Right atrium auricular region (tissue), 2 donors: ENCODE data around the gene ALOX12B. TPM values are rescaled to one million over a fixed set of nuclear protein-coding genes. Genes with fewer than 3 reads are reported as not detected.
"Not testable (repeated sequence)": the region's sequence is repeated elsewhere in the genome, so short reads cannot be mapped to it uniquely, and the experiment has no call there.

ENCODE experiments used
- DNase-seq: peaks from one replicate; pipeline ENCODE4 v3.0.0-alpha.2; 2019; ENCODE audit warnings: low spot score
- H3K27ac ChIP-seq, 2 donors: fragments of 200-600 bp; sonication (generic); 1 replicate in 1 of 2; 2 replicates in 1 of 2; pipeline ENCODE4 v1.5.1; 2016 to 2019
- H3K27me3 ChIP-seq, 2 donors: fragments of 200-600 bp; sonication (generic); one replicate each; pipeline versions ENCODE4 v1.5.1 to v1.6.0; 2017 to 2019
- H3K36me3 ChIP-seq: fragments of 200-600 bp; sonication (generic); one replicate; pipeline ENCODE4 v1.5.1; 2016
- H3K4me1 ChIP-seq, 2 donors: fragments of 200-600 bp; sonication (generic); one replicate each; pipeline versions ENCODE4 v1.5.1 to v1.6.0; 2017 to 2019
- H3K4me3 ChIP-seq, 2 donors: fragments of 200-600 bp; sonication (generic); 1 replicate in 1 of 2; 2 replicates in 1 of 2; pipeline ENCODE4 v1.5.1; 2017 to 2019; ENCODE audit warnings: mild to moderate bottlenecking in 1 of 2, moderate library complexity in 1 of 2
- H3K9me3 ChIP-seq, 2 donors: fragments of 200-600 bp; sonication (generic); one replicate each; pipeline ENCODE4 v1.5.1; 2019
- CTCF ChIP-seq, 2 donors: fragments of 200-600 bp; sonication (generic); IDR thresholded peaks; one replicate each; pipeline ENCODE4 v1.5.1; 2019; ENCODE audit warnings: antibody characterized with exemption in 2 of 2
- microRNA-seq, 2 donors: library from miRNA; unstranded; fragments of <30 nt; microRNA quantifications; one replicate each; pipeline ENCODE4, GENCODE V29; 2016 to 2017; ENCODE audit warnings: borderline number of aligned reads in 2 of 2, borderline replicate concordance in 1 of 2
- total RNA-seq, 2 donors: library from RNA; depleted of rRNA; stranded (reverse); fragments of >200 nt; gene quantifications; one replicate each; pipeline ENCODE4 v1.1.0, GENCODE V29; 2016

Gene ALOX12B
- total RNA-seq, 2 donors from 2014 or later, result 0.43 TPM; not detected in 1

- no peak for DNase-seq
- TF ChIP-seq CTCF (IDR thresholded peaks at IDR 0.05), result no peak
- H3K36me3 ChIP-seq, result no peaks in the 10 kb centered on the region
- no peak overlapping the region for H3K27ac ChIP-seq
- no peak overlapping the region for H3K4me3 ChIP-seq
- H3K4me1 ChIP-seq, result no peaks in the 10 kb centered on the region
- H3K9me3 ChIP-seq, result no peaks in the 10 kb centered on the region
- H3K27me3 ChIP-seq, result no peaks in the 10 kb centered on the region
These were observed 55.1 kb downstream of the ALOX12B start for GRCh38 chr17:8032442-8032841.

- H3K9me3 ChIP-seq, result no peaks in the 10 kb centered on the region
- no peak for DNase-seq
- no peaks in the 10 kb centered on the region for H3K36me3 ChIP-seq
- H3K4me1 ChIP-seq, result no peaks in the 10 kb centered on the region
- no peak for TF ChIP-seq CTCF (IDR thresholded peaks at IDR 0.05)
- H3K27ac ChIP-seq, result no peak overlapping the region
- no peak overlapping the region for H3K4me3 ChIP-seq
- H3K27me3 ChIP-seq, result no peaks in the 10 kb centered on the region
These were observed 55.6 kb downstream of the ALOX12B start for GRCh38 chr17:8031950-8032349.

- Histone ChIP-seq H3K36me3 (no peaks in the 10 kb centered on the region), H3K4me1 (no peaks in the 10 kb centered on the region), H3K27me3 (no peaks in the 10 kb centered on the region), H3K4me3 (no peak overlapping the region), H3K27ac (no peak overlapping the region), H3K9me3 (no peaks in the 10 kb centered on the region)
- TF ChIP-seq CTCF (IDR thresholded peaks at IDR 0.05), result no peak
- DNase-seq, result no peak
These were observed 56.3 kb downstream of the ALOX12B start for GRCh38 chr17:8031261-8031661.

DNA sequence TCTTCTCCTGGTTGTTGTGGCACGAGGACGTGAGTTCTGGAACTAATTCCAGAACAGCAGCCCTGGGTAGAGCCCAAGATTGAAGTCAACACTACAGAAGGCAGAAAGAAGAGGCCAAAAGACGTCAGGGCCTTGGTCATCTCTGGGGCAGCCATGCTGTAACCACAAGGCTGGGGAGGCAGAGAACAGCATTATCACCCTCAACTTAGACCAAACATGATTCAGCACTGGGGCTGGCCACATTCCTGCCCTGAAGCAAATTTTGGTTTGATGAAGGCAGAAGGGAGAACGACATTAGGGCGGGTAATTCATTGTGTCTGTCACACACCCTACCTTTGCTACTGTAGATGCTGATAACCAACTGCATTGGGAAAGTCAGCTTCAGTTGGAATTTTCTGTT is 58.4 kb downstream of the ALOX12B start:
- Histone ChIP-seq H3K27me3 (no peaks in the 10 kb centered on the region), H3K9me3 (no peaks in the 10 kb centered on the region), H3K36me3 (no peaks in the 10 kb centered on the region), H3K27ac (no peak overlapping the region), H3K4me3 (no peak overlapping the region), H3K4me1 (no peaks in the 10 kb centered on the region)
- no peak for TF ChIP-seq CTCF (IDR thresholded peaks at IDR 0.05)
- no peak for DNase-seq

- Histone ChIP-seq H3K27ac (no peak overlapping the region), H3K27me3 (no peaks in the 10 kb centered on the region), H3K9me3 (no peaks in the 10 kb centered on the region), H3K4me3 (no peak overlapping the region), H3K4me1 (no peaks in the 10 kb centered on the region), H3K36me3 (no peaks in the 10 kb centered on the region)
- no peak for DNase-seq
- no peak for TF ChIP-seq CTCF (IDR thresholded peaks at IDR 0.05)
These were observed 62.2 kb downstream of the ALOX12B start for GRCh38 chr17:8025176-8025911.

GRCh38 chr17:8024161-8024560 is 63.4 kb downstream of the ALOX12B start:
- not testable (repeated sequence) for H3K4me3 ChIP-seq, H3K4me1 ChIP-seq, H3K27ac ChIP-seq, H3K27me3 ChIP-seq, H3K36me3 ChIP-seq, DNase-seq, H3K9me3 ChIP-seq

Small RNA genes within 50 kb of the gene (microRNA-seq; reads per million reads assigned to microRNA genes)
- 0 reads per million in 2 donors for gene MIR4314

Other genes with a start within 250 kb of the ALOX12B start
- 10 to 100 TPM; 42.5 to 53.2 TPM for gene TMEM88, start 232.7 kb downstream of the ALOX12B start, total RNA-seq
- gene NAA38, start 230.2 kb downstream of the ALOX12B start, total RNA-seq, result 10 to 100 TPM; 77.1 to 85.0 TPM
- 1 to 10 TPM; 5.1 to 6.8 TPM for gene CYB5D1, start 229.7 kb downstream of the ALOX12B start, total RNA-seq
- gene CHD3, start 198.9 kb downstream of the ALOX12B start, total RNA-seq, result 10 to 100 TPM; 17.6 to 44.7 TPM
- 1 to 10 TPM; 1.6 to 5.8 TPM for gene RNF227, start 171.4 kb downstream of the ALOX12B start, total RNA-seq
- gene KCNAB3, start 157.9 kb downstream of the ALOX12B start, total RNA-seq, result under 1 TPM in 1 of 2 donors, not detected in 1; 0.39 TPM
- gene TRAPPC1, start 155.8 kb downstream of the ALOX12B start, total RNA-seq, result 10 to 100 TPM; 52.4 to 68.2 TPM
- gene CNTROB, start 155.5 kb downstream of the ALOX12B start, total RNA-seq, result 1 to 10 TPM; 4.6 to 8.3 TPM
- gene GUCY2D, start 85.1 kb downstream of the ALOX12B start, total RNA-seq, result not detected
- gene ALOX15B, start 48.7 kb downstream of the ALOX12B start, total RNA-seq, result 1 to 10 TPM; 1.2 to 1.8 TPM
- gene ALOXE3, start 30.8 kb upstream of the ALOX12B start, total RNA-seq, result under 1 TPM in 1 of 2 donors, not detected in 1; 0.20 TPM
- gene HES7, start 36.4 kb upstream of the ALOX12B start, total RNA-seq, result not detected
- 10 to 100 TPM; 59.4 to 75.0 TPM for gene PER1, start 64.7 kb upstream of the ALOX12B start, total RNA-seq
- gene VAMP2, start 75.2 kb upstream of the ALOX12B start, total RNA-seq, result 10 to 100 TPM; 27.4 to 39.7 TPM
- 10 to 100 TPM in 1 of 2 donors, 1 to 10 TPM in 1; 7.3 to 11.0 TPM for gene TMEM107, start 88.7 kb upstream of the ALOX12B start, total RNA-seq
- gene BORCS6, start 102.5 kb upstream of the ALOX12B start, total RNA-seq, result 10 to 100 TPM; 10.2 to 10.8 TPM
- 1 to 10 TPM in 1 of 2 donors, not detected in 1; 1.8 TPM for gene AURKB, start 122.9 kb upstream of the ALOX12B start, total RNA-seq
- 1 to 10 TPM; 4.2 to 8.6 TPM for gene CTC1, start 160.3 kb upstream of the ALOX12B start, total RNA-seq
- 1 to 10 TPM; 4.4 to 5.3 TPM for gene PFAS, start 161.6 kb upstream of the ALOX12B start, total RNA-seq
- 10 to 100 TPM; 24.1 to 29.9 TPM for gene RANGRF, start 201.0 kb upstream of the ALOX12B start, total RNA-seq
- 1 to 10 TPM; 1.2 to 1.6 TPM for gene SLC25A35, start 207.7 kb upstream of the ALOX12B start, total RNA-seq
- gene ARHGEF15, start 222.5 kb upstream of the ALOX12B start, total RNA-seq, result 10 to 100 TPM in 1 of 2 donors, 1 to 10 TPM in 1; 5.9 to 18.7 TPM